ENCODE results near the gene FIGN. TPM values are rescaled to one million over a fixed set of nuclear protein-coding genes. Genes with fewer than 3 reads are reported as not detected.

FIGN gene
- total and polyA plus RNA-seq, 2 donors, result 1.5 to 6.9 TPM

DNA sequence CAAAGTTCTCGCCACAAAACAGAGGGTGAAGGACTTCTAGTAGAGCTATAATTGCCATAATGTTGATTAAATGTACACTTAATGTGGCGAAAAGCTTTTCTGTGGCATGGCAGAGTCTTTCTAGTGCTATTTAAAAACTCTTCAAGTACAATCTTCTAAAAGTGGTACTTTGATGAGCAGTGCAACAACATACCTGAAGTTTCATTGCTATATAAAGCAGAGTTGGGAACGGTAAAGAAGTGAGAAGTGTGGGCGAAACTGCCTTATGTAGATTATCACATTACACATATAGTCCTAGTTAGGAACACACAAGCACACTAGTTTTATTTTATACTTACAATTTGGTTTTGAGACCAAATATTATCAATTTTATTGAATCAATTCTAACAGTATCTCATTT, 49.5 kb downstream of the FIGN start:
- H3K4me1 ChIP-seq (ENCODE audit: insufficient read depth), result no peaks in the 10 kb centered on the region
- no peak for DNase-seq (ENCODE audit: extremely low spot score)
- H3K27ac ChIP-seq (ENCODE audit: low read depth), result no peak overlapping the region
- no peak overlapping the region for H3K4me3 ChIP-seq (ENCODE audit: low read depth, low read length)
- 73% methylated on average over 4 of the region's 4 CpGs for WGBS
- H3K36me3 ChIP-seq (ENCODE audit: insufficient read depth), result no peaks in the 10 kb centered on the region

DNA sequence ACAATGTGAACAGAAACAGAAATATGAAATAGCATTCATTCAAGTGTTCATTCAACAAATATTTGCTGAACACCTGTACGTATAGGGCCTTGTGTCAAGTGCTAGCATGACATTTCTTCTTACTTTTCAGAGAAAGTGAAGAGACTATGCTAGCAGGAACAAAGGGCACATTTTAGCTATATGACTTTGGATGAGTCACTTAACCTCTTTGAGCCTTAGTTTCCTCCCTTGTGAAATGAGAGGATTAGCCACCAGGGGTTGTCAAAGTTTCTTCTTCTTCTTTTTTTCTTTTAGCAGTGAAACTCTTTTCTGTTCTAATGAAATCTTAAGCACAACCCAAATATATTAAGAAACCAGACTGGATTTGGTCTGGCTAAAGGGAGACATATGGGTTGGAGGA, 53.1 kb downstream of the FIGN start:
- Histone ChIP-seq H3K4me1 (ENCODE audit: insufficient read depth) (no peaks in the 10 kb centered on the region), H3K36me3 (ENCODE audit: insufficient read depth) (no peaks in the 10 kb centered on the region), H3K27ac (ENCODE audit: low read depth) (no peak overlapping the region), H3K4me3 (ENCODE audit: low read depth, low read length) (no peak overlapping the region)
- 91% methylated on average over 1 of the region's 1 CpG for WGBS
- DNase-seq (ENCODE audit: extremely low spot score), result no peak

DNA sequence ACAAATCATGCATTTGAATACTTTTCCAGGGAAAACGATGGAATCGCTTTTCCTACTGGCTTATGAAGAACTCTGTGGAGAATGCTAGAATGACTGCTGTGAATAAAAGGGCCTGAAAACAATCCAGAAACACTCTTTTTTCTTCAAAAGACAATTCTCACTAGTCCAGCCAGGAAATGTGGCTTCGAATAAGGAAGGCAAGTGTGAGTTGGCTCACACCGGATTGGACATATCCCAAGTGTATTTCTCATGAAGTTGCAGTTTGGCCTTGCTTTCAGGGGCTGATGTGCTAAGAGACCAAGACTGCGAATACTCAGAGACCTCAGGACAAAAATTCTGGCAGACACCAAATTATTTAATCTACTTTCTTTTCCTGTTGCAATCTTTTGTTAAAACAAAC, 54.1 kb downstream of the FIGN start:
- Histone ChIP-seq H3K36me3 (ENCODE audit: insufficient read depth) (no peaks in the 10 kb centered on the region), H3K4me3 (ENCODE audit: low read depth, low read length) (no peak overlapping the region), H3K4me1 (ENCODE audit: insufficient read depth) (no peaks in the 10 kb centered on the region), H3K27ac (ENCODE audit: low read depth) (no peak overlapping the region)
- 59% methylated on average over 5 of the region's 5 CpGs for WGBS
- no peak for DNase-seq (ENCODE audit: extremely low spot score)

DNA sequence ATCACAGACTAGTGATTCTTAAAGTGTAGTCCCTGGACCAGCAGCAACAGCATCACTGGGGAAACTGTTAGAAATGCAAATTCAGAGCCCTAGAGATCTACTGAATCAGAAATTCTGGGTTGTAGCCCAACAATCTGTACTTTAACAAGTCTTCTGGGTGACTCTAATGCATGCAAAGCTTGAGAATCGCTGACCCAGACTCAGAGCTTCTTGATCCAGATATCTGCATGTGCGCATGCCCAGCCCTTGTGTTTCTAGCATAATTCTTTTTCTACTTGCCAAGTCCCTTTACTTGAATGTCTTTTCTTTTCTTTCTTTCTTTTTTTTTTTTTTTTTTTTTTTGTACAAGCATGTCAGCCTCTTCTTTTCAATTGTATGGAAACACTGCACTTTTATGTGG, 60.4 kb downstream of the FIGN start:
- H3K27ac ChIP-seq (ENCODE audit: low read depth), result no peak overlapping the region
- no peaks in the 10 kb centered on the region for H3K36me3 ChIP-seq (ENCODE audit: insufficient read depth)
- H3K4me3 ChIP-seq (ENCODE audit: low read depth, low read length), result no peak overlapping the region
- WGBS, result 80% methylated on average over 2 of the region's 2 CpGs
- H3K4me1 ChIP-seq (ENCODE audit: insufficient read depth), result no peaks in the 10 kb centered on the region
- no peak for DNase-seq (ENCODE audit: extremely low spot score)

DNA sequence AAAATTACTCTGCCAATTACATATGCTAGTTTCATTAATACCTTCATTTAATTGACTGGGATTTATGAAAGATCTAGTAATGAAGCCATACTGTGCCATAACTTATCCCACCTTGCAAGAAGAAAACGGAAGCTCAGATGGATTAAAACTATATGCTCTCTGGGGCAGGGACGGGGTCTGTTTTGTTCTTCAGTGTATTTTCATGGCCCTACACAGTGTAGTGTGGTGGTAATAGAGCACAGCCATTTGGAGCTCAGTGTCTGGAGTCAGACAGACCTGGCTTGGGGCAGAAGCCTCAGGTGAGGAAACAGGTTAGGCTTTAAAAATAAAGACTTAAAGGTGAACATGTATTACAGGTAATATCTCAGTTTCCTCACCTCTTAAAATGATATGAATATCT, 62.3 kb downstream of the FIGN start:
- Histone ChIP-seq H3K36me3 (ENCODE audit: insufficient read depth) (no peaks in the 10 kb centered on the region), H3K4me3 (ENCODE audit: low read depth, low read length) (no peak overlapping the region), H3K27ac (ENCODE audit: low read depth) (no peak overlapping the region), H3K4me1 (ENCODE audit: insufficient read depth) (no peaks in the 10 kb centered on the region)
- DNase-seq (ENCODE audit: extremely low spot score), result no peak
- WGBS, result 74% methylated on average over 2 of the region's 2 CpGs

DNA sequence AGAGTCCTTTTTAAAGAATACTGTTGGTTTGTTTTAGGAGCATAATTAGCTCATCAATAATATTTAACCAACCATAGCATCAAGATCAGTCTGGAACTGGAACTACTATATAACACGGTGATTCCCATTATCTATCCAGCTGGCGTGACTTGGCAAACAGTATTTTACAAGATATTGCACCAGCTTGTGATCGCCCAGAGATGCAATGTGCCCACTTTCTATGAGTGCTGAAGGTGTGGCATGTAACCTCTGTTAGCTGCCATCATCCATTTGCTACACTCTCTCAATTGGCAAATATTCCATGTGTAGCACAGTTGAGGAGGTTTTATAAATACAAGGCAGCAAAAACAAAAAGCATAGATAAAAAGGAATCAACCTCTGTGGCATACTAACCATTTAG, 64.9 kb downstream of the FIGN start:
- H3K4me1 ChIP-seq (ENCODE audit: insufficient read depth), result no peaks in the 10 kb centered on the region
- no peaks in the 10 kb centered on the region for H3K36me3 ChIP-seq (ENCODE audit: insufficient read depth)
- 87% methylated on average over 3 of the region's 3 CpGs for WGBS
- DNase-seq (ENCODE audit: extremely low spot score), result no peak
- H3K27ac ChIP-seq (ENCODE audit: low read depth), result no peak overlapping the region
- H3K4me3 ChIP-seq (ENCODE audit: low read depth, low read length), result no peak overlapping the region

DNA sequence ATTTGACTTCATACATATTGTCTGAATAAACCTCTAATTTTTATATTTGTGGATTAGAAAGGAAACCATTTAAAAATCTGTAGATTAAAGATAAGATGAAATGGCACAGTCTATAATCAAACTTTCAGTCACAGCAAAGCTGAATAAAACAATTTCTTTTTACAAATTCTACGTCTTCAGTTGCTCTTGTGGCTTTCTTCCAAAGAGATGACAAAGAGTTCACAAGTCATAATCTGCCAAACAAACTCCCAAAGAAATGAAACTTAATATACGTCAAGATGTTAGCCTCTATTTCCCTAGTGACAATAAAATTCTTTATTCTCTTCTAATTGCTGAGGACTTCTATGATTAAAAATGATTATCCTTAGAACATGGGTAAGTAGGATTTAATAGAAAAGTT, 66.3 kb downstream of the FIGN start:
- Histone ChIP-seq H3K4me3 (ENCODE audit: low read depth, low read length) (no peak overlapping the region), H3K4me1 (ENCODE audit: insufficient read depth) (no peaks in the 10 kb centered on the region), H3K36me3 (ENCODE audit: insufficient read depth) (no peaks in the 10 kb centered on the region), H3K27ac (ENCODE audit: low read depth) (no peak overlapping the region)
- no peak for DNase-seq (ENCODE audit: extremely low spot score)
- 74% methylated on average over 2 of the region's 2 CpGs for WGBS

DNA sequence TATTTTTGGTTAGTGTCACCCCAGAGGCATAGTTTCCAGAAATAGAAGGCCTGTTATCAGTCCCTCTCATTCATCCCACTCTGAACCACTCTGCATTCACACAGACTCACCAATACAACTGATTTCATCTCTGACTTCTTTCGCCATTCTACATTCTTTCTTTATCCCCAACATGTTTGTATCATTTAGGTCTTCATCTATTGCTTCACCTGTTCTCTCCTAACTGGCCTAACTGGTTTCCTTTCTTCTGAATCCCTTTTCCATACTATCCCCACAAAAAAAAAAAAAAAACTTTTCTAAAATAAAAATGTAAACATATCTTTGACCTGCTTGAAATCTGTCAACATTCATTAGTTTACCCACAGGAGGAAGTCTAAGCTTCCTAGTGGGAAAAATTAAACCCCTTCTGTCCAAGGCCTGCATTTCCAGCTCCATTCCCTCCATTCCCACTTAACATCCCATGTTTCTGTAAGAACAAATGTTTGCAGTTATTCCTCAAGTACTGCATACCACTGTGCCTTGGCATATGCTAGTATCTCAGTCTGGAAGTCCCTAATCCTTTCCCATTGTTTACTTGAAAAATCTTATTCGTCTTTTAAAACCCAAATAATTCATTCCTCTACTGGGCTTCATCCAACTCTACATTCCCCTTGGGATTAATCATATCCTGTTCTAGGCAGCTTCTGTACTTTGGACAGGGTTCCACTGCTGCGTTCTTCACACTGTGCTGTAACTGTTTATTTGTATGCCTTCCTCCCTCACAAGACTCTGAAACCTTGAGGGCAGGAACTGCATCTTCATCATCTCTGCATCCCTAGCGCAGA, 68.5 kb downstream of the FIGN start:
- H3K4me1 ChIP-seq (ENCODE audit: insufficient read depth), result peaks cover 1% of the 10 kb centered on the region
- H3K27ac ChIP-seq (ENCODE audit: low read depth), result no peak overlapping the region
- DNase-seq (ENCODE audit: extremely low spot score), result no peak
- H3K36me3 ChIP-seq (ENCODE audit: insufficient read depth), result no peaks in the 10 kb centered on the region
- 47% methylated on average over 4 of the region's 4 CpGs for WGBS
- no peak overlapping the region for H3K4me3 ChIP-seq (ENCODE audit: low read depth, low read length)

DNA sequence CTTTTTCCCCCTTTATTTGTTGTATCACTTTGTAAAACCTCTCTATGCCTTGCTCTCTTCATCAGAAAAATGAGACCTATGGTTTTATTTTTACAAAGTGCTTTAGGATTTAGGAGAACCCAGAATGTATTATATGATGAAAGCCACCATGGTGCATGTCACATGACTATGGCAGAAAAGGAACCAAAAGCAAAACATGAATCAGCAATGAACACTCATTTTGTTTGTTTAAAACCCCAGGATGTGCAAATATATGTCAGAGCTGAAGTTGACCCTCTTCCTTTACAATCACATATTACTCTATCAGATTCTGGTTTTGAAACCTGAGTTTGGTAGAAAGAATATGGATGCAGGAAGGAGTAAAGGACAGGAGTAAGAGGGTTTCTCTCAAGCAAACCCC, 70.0 kb downstream of the FIGN start:
- H3K36me3 ChIP-seq (ENCODE audit: insufficient read depth), result no peaks in the 10 kb centered on the region
- H3K27ac ChIP-seq (ENCODE audit: low read depth), result no peak overlapping the region
- peaks cover 1% of the 10 kb centered on the region for H3K4me1 ChIP-seq (ENCODE audit: insufficient read depth)
- no peak for DNase-seq (ENCODE audit: extremely low spot score)
- H3K4me3 ChIP-seq (ENCODE audit: low read depth, low read length), result no peak overlapping the region

DNA sequence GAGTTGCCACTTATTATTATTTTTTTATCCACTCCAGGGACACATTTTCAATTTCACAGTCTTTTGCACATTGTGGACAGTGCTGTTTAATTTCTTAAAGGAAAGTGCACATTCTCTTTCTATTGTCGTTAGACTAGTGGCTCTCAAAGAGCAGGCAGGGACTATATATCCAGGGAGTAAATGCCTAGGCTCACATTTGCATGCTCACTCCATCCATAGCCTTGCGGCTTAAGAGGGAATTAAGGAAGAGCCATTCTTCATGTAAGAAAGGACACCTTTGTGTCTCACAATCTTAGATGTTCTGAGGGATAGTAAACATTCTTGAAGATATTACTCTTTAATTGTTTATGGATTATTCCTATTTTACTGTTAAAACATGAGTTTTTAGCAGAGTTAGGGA, 70.8 kb downstream of the FIGN start:
- Histone ChIP-seq H3K4me3 (ENCODE audit: low read depth, low read length) (no peak overlapping the region), H3K36me3 (ENCODE audit: insufficient read depth) (no peaks in the 10 kb centered on the region), H3K4me1 (ENCODE audit: insufficient read depth) (peaks cover 1% of the 10 kb centered on the region), H3K27ac (ENCODE audit: low read depth) (no peak overlapping the region)
- DNase-seq (ENCODE audit: extremely low spot score), result no peak
- 80% methylated on average over 2 of the region's 2 CpGs for WGBS

DNA sequence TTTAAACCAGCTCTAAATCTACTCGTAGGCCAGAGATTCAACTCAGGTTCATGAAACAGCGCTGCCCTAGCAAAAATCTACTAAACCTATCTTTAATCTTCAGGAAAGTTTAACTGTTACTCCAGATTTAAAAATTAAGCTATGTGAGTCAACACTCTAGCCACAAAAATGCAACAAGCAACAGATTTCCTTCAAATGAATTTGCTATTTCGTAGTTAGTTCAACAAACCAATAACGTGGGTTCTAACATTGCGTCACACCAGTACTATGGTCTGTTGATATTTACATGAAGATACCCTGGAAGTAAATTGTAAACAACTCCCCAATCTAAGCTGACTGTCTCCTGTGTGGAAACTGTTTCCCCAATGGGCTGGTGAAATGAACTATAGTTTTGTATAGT, 71.2 kb downstream of the FIGN start:
- 64% methylated on average over 5 of the region's 5 CpGs for WGBS
- H3K36me3 ChIP-seq (ENCODE audit: insufficient read depth), result no peaks in the 10 kb centered on the region
- no peak overlapping the region for H3K4me3 ChIP-seq (ENCODE audit: low read depth, low read length)
- peaks cover 1% of the 10 kb centered on the region for H3K4me1 ChIP-seq (ENCODE audit: insufficient read depth)
- DNase-seq (ENCODE audit: extremely low spot score), result no peak
- H3K27ac ChIP-seq (ENCODE audit: low read depth), result no peak overlapping the region

DNA sequence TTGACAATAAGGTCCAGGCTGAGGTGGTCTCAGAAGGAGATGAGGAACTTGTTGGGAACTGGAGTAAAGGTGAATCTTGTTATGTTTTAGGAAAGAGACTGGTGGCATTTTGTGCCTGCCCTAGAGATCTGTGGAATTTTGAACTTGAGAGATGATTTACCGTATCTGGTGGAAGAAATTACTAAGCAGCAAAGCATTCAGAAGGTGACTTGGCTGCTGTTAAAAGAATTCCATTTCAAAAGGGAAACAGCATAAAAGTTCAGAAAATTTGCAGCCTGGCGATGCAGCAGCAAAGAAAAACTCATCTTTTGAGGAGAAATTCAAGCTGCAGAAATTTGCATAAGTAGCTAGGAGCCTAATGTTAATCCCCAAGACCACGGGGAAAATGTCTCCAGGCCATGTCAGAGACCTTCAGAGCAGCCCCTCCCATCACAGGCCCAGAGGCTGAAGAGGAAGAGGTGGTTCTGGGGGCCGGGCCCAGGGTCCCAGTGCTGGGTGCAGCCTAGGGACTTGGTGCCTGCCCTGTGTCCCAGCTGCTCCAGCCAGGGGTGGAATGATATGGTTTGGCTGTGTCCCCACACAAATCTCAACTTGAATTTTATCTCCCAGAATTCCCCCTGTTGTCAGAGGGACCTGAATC, 73.5 kb downstream of the FIGN start:
- 71% methylated on average over 4 of the region's 4 CpGs for WGBS
- no peak overlapping the region for H3K27ac ChIP-seq (ENCODE audit: low read depth)
- no peak for DNase-seq (ENCODE audit: extremely low spot score)
- peaks cover 1% of the 10 kb centered on the region for H3K4me1 ChIP-seq (ENCODE audit: insufficient read depth)
- no peak overlapping the region for H3K4me3 ChIP-seq (ENCODE audit: low read depth, low read length)
- H3K36me3 ChIP-seq (ENCODE audit: insufficient read depth), result no peaks in the 10 kb centered on the region

DNA sequence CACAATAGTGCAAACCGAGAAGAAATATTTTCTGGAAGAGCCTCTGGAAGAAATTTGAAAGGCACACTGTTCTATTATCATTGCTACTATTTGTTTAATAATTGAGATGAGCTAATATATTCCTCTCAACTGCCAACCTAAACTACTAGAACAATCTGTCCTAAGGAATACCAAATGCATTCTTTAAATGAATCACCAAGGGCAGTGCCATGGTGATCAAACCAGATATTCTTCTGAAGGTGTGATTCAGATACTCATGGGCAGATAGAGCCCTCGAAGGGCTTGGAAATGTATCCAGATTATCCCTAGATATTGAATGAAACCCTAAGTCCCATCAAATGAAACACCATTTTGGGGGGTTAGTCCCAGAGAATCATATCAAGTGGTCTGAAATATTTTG, 76.6 kb downstream of the FIGN start:
- WGBS, result 81% methylated on average over 2 of the region's 2 CpGs
- Histone ChIP-seq H3K4me3 (ENCODE audit: low read depth, low read length) (no peak overlapping the region), H3K27ac (ENCODE audit: low read depth) (no peak overlapping the region), H3K36me3 (ENCODE audit: insufficient read depth) (no peaks in the 10 kb centered on the region), H3K4me1 (ENCODE audit: insufficient read depth) (peaks cover 1% of the 10 kb centered on the region)
- no peak for DNase-seq (ENCODE audit: extremely low spot score)

DNA sequence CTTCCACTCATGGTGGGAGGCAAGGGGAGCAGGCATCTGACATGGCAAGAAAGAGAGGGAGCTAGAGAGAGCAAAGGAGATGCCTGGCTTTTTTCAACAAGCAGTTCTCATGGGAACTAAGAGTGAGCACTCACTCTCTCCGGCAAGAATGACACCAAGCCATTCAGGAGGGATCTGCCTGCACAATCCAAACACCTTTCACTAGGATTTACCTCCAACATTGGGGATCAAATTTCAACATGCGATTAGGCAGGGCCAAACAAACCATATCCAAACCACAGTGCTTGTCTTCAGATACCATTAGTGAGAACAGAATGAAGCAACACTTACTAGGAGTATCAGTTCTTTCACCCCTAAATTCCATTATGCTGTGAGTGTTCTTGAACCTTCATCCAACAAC, 77.3 kb downstream of the FIGN start:
- H3K27ac ChIP-seq (ENCODE audit: low read depth), result no peak overlapping the region
- no peaks in the 10 kb centered on the region for H3K4me1 ChIP-seq (ENCODE audit: insufficient read depth)

More for the DNA sequence above, 77.3 kb downstream of the FIGN start:
- H3K36me3 ChIP-seq (ENCODE audit: insufficient read depth), result no peaks in the 10 kb centered on the region
- 69% methylated on average over 2 of the region's 2 CpGs for WGBS
- DNase-seq (ENCODE audit: extremely low spot score), result no peak
- H3K4me3 ChIP-seq (ENCODE audit: low read depth, low read length), result no peak overlapping the region
